Activated CD4-positive, alpha-beta T cell treated with anti-CD3 and anti-CD28 coated beads, Interleukin-2, amount 50 U/mL, for 16 hours (primary cell): Measurements from ENCODE around the gene LRP1B.
A peak's percentile ranks its signal among the peaks of the same experiment; 100 is the strongest.

Experiments
- DNase-seq: peaks from one replicate; pipeline ENCODE4 v3.0.0-alpha.2; 2020

The LRP1B gene

GRCh38 chr2:140863713-140864112 is 1267.1 kb downstream of the LRP1B start:
- DNase-seq: peak; percentile 5

- no peak for DNase-seq
Measured at GRCh38 chr2:140862181-140862580, 1268.6 kb downstream of the LRP1B start.

DNA sequence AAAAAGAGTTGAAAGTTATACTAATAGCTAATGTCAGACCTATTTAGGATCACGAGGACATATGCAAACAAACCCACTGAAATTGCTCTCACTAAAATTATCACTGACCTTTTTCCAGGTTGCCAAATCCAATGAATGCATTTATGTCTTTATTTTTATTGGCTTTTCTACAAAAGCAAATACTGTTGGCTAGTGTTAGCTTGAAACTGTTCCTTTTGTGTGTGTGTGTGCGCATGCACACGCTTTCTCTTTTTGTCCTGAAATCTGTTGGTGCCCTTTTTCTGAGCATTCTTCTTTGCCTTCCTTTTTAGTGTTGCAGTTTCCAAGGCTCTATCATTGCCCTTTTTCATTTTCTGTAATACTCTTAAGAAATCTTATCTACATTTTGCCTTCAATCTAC is 1269.2 kb downstream of the LRP1B start:
- DNase-seq: no peak

DNA sequence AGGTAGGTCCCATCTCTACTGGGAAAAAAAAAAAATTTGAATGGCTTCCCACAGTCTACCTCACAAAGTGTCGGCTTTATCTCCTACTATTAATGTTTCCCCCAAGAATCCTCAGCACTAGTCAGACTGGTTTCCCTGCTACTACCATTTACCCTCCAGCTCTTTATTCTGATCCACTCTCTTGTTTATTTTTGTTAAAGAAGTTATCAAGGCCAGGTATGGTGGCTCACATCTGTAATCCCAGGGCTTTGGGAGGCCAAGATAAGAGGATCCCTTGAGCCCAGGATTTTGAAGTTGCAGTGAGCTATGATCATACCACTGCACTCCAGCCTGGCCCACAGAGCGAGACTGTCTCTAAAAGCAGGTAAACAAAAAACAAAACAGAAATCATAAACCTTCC is 1275.3 kb downstream of the LRP1B start:
- no peak for DNase-seq

DNA sequence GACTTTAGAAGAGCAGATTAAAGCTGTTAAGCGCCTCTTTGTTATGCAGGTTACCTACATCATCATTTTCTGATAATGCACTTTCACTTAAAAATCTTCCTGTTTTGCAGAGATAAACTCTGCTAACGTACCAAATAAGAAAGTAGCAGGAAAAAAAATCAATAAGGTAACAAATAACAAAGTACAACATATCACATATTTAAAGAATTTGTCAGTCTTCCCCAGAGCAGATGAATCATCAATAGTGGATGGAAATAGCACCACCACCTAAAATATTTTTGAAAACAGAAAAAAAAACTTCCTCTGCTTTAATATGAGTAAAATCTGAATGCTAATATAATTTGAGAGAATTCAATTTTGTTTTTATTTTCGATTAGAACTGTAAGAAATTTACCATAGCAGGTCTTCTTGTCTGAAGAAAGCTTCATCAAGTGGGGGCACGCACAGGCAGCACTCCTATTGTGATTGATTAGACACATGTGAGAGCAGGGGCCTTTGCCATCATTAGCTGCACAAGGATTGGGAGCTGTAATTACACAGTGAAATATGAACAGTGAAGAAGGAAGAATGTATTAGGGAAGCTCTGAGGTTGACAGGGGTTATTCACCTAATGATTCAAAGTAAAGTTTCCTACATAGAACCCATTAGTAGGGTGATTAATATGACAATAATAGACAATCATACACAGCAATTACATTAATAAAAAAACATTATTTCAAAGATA is 1279.4 kb downstream of the LRP1B start:
- DNase-seq: no peak

GRCh38 chr2:140843186-140843585 is 1287.6 kb downstream of the LRP1B start:
- DNase-seq: no peak

- DNase-seq: no peak
Measured at GRCh38 chr2:140842110-140842509, 1288.7 kb downstream of the LRP1B start.

DNA sequence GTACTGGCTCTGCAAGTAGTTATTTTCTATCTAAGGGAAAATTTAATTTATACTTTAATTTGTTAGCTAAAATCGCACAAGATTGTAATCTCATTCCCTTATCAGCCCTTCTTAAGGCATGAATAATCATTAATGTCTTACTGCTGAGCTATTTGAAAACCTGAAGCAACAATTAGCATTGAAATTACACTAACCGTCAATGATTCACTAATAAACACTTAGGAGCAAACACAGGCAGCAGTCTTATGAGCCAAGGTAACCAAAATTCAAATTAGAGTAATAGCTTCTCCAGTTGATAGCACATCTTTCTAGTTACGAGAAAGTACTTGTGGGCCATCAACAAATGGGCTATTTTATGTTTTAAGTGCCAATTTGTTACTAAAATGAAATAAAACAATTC is 1289.7 kb downstream of the LRP1B start:
- no peak for DNase-seq

- no peak for DNase-seq
Measured at GRCh38 chr2:140836826-140837225, 1294.0 kb downstream of the LRP1B start.

GRCh38 chr2:140835079-140835478 is 1295.7 kb downstream of the LRP1B start:
- DNase-seq: no peak

- no peak for DNase-seq
Measured at GRCh38 chr2:140814141-140814540, 1316.7 kb downstream of the LRP1B start.

GRCh38 chr2:140808820-140809219 is 1322.0 kb downstream of the LRP1B start:
- DNase-seq: no peak

DNA sequence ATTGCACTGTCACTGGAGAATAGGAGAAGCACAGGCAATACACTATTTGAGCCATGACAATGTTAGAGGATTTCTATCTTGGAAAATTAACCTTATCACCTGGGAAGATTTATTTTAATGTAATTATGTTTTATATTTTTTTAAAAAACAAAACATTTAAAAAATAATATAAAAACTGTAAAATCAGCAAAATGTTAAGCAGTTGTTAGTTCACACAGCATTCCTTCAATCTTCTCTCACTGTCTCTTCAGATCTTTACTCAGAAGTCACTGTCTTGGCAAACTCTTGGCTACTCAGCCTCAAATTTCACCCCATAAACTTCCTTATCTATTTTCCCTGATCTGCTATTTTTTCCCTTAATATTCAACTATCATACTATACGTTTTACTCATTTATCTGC is 1322.6 kb downstream of the LRP1B start:
- DNase-seq: no peak

DNA sequence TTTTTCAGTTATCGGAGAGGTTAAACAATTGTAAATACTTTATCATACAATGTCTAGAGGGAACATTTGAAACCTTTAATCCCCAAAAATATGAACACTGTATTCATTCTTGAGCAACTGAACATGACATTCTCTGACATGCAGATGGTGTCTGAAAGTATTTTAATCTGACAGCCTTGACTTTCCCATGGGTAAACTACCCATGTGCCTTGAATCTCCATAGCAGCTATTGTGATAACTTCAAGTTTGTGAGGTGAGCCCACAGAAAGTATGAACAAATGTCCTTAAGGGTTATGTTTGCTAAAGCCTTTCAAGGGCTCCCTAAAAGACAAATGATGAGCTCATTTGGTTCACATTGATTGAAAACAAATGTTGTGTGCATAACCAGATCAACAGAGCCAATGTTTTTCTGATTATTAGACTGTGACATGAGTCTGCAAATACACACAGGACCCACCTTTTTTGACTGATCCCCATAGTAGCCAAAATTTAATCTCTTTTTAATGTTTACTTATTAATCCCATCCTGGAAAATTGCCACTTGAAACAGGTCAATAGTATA is 1326.0 kb downstream of the LRP1B start:
- no peak for DNase-seq

DNA sequence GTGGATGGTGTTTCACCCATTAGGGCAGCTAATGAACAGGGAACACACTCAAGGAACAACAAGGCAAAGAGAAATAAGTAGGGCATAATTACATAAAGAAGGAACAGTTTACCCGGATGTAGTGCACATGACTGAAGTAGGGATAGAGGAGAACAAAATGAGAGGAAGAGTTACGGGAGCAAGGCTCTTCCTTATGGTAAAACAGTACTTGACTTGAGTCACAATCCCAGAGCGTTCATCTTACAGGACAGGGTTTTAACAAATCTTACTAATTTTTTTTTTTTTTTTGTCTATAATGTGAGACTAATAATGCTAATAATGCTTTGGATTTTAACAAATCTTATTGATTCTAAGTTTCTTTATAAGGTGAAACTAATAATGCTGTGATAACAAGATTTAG is 1329.5 kb downstream of the LRP1B start:
- DNase-seq: no peak

DNA sequence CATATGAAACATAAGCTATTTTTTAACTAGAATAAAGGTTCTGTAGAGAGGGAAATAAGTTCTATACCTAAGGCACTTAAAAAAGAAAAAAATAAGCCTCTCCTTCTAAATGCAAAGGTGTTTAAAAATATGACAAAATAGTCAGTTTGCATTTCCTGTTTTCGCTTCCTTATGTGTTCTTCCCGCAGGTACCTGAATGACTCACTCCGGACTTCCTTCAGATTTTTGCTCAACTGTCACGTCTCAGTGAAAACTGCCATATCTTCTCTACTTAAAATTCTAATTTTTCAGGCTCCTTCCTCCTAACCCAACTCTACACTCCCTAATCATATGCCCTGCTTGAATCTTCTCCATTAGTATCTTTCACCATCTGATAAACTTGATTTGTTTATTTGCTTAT is 1333.1 kb downstream of the LRP1B start:
- peak; percentile 0 for DNase-seq

GRCh38 chr2:140791802-140792201 is 1339.0 kb downstream of the LRP1B start:
- DNase-seq: no peak

- no peak for DNase-seq
Measured at GRCh38 chr2:140786585-140786984, 1344.2 kb downstream of the LRP1B start.

GRCh38 chr2:140775411-140775810 is 1355.4 kb downstream of the LRP1B start:
- no peak for DNase-seq

- DNase-seq: no peak
Measured at GRCh38 chr2:140770645-140771044, 1360.2 kb downstream of the LRP1B start.

DNA sequence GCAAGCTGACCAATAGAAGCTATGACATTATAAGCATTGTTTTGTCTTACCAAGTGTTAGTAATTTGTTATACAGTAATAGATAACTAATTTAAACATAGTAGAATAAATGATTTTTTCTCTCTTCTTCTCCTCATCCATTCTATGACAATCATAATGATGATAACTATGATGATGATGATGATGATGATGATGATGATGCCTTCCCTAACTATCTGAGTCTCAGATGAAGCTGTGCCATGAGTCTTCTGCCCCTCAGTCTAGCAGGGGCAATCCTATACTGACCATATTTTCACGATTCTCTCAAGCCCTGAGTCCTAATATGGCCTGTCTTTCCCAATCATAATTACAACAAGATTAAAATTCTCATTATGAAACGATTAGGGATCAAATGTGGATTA is 1369.0 kb downstream of the LRP1B start:
- no peak for DNase-seq

DNA sequence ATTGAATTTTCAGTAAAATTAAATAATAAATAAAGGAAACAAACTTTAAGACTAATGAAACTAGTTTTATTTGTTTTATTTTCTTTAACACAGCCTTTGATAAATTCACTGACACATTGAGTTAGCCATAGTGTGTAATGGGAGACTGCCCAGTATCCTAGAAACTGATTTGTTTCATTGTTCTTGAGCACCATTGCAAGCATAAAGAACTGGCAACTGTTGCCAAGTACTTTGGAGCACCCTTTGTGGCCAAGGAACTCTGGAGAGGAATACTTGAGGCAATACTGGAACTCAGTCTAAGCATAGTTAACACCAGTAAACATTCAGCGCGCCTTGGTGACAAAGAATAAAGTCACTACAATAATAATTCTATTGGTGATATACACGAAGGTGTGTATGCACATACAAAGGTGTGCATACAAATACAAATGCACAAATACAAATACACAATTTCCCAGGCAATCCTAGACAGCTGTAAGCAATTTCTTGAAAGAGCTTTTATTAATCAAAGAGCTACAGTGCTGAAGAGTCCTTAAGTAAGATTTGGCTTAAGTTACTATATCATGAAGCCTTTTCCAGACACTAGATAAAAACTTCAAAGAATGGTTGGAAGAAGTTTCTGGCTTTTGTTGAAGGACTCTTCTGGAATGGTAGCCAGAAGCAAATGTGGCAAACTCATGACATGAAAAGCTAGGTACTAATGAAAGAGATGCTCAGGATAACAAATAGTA is 1371.2 kb downstream of the LRP1B start:
- no peak for DNase-seq

DNA sequence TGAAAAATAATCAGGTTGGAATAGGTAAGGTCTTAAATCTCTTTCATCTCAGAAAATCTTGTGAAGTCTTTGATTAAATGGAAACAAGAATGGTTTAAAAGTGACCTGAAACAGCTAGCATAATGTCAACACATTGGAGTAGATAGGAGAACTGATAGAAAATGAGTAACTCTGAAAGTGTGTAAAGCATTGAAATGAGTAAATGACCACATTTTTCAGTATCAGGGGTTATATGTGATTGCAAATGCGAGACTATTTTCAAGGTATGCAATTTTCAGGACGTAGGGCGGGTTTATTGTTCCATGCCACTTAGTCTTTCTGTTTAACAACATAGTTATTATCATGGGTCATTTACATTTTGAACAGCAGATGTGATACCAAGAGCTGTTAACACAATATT is 1383.2 kb downstream of the LRP1B start:
- DNase-seq: peak; percentile 0

GRCh38 chr2:140747090-140747489 is 1383.7 kb downstream of the LRP1B start:
- DNase-seq: no peak
